Measurements from ENCODE around the gene ENAH. TPM values are rescaled to one million over a fixed set of nuclear protein-coding genes. Genes with fewer than 3 reads are reported as not detected.
A peak's percentile ranks its signal among the peaks of the same experiment; 100 is the strongest.

The ENAH gene
- total and polyA plus RNA-seq, 9 of the 15 experiments (the other 6 are each of a cell fraction or from before 2014, with no cell fraction given) = 0.03 to 1.2 (median 0.15) TPM

DNA sequence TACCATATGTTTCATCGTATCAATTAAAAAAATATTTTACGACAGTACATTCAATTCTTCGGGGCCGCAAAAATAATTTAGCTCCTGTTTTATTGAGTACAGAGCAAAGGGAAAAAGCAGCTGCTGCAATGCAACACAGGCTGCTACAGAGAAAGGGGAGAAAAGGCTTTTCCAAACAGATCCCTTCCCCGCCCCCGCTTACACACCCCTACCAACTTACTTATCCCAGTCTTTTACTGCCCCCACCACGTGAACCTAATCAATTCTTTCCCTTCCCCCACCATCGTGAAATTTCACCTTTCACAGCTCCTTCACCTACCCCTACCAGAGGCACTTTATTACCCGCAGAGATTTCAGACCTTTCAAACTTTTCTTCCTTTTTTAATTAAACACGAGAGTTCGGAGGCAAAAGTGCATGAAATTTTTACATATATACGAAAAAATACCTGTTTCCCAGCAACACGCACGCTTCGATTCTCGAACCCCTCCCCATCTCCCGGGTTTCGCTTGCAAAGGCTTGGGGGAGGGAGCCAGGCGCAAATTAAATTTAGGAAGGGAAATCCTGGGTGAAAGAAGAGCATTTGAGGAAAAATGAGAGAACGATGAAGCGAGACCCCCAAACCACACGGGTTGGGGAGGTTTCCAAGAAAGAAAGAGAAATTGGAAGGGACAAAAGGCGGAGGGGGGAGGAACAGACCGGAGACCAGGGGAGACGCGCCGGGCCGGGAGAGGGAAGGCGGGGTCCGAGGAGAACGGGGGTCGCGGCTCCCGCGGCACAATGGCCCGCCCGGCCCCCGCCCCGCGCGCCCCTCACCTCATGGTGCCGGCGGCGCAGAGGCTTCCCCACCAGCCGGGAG lies 823 bp downstream of the ENAH start:
- H3K9ac ChIP-seq (ENCODE audit: insufficient read depth in 1 of 2, low read depth in 2 of 2, low read length in 2 of 2) = peak overlapping the region in 1 of 2 experiments; percentile 65; a peak in 1 of 4 replicates
- H3K9me3 ChIP-seq (replicated peaks; ENCODE audit: control insufficient read depth, insufficient read depth, low read depth, low read length) = no peaks in the 10 kb centered on the region
- peaks cover 30 to 33% of the 10 kb centered on the region in 2 experiments for H3K27me3 ChIP-seq (ENCODE audit: control insufficient read depth in 2 of 2, insufficient read depth in 2 of 2, low read length in 2 of 2)
- H3K4me3 ChIP-seq = peak overlapping the region; percentile 26
- no peaks in the 10 kb centered on the region for H3K79me2 ChIP-seq (ENCODE audit: control insufficient read depth, insufficient read depth, low read length)
- no peaks in the 10 kb centered on the region for H4K20me1 ChIP-seq (replicated peaks; ENCODE audit: control insufficient read depth, insufficient read depth, low read length)
- ChIA-PET POLR2A (interaction anchor here (0.7 kb wide), 1 partner anchor 19 kb away, joined by 4 read pairs; no protein-coding TSS in a partner anchor), CTCF (ENCODE audit: low intra/inter-chr PET ratio) (no interaction called here)
- 0 out of 2 replicates have a peak overlapping the region, but pooled peaks have one; percentile 19 for H2AFZ ChIP-seq (ENCODE audit: low read depth, low read length)
- H3K9me1 ChIP-seq (ENCODE audit: control insufficient read depth, insufficient read depth, low read length) = no peaks in the 10 kb centered on the region
- intact Hi-C loops (cut with micrococcal nuclease) = loop anchor here (10.0 kb wide), 2 partner anchors 193 to 323 kb away; no protein-coding TSS in a partner anchor
- in situ Hi-C loops (cut with MboI) = no loop called here
- no TSS peak for BruUV-seq (replicated peaks)
- WGBS (ENCODE audit: insufficient coverage, low coverage, missing lambda C conversion rate) = 21% methylated on average over 30 of the region's 45 CpGs
- DNase-seq (ENCODE audit: extremely low read depth in 1 of 4, low spot score in 3 of 4) = peak in 1 of 4 experiments; percentile 20
- no peak for ATAC-seq
- no peak overlapping the region for H3K4me2 ChIP-seq (ENCODE audit: insufficient read depth, low read length)
- TF ChIP-seq EGR1 (conservative IDR thresholded peaks at IDR 0.05) (0 out of 2 replicates have a peak, but pooled peaks have one; percentile 20), NR3C1 (CRISPR knock-in tag; IDR thresholded peaks at IDR 0.05) (no peak), ZNF512 (tag; IDR thresholded peaks at IDR 0.05) (0 out of 2 replicates have a peak, but pooled peaks have one; percentile 49), CBX2 (IDR thresholded peaks at IDR 0.05; ENCODE audit: insufficient read depth, low read length, poor library complexity, severe bottlenecking) (peak; percentile 95)
- no peaks in the 10 kb centered on the region for H3K36me3 ChIP-seq (ENCODE audit: control insufficient read depth, insufficient read depth, low read length)
- no peak overlapping the region for H3K27ac ChIP-seq (ENCODE audit: extremely low read depth, low read depth, low read length)
- no peak for FAIRE-seq
- peaks cover 0 to 16% of the 10 kb centered on the region in 2 experiments; a peak in 2 of 5 replicates for H3K4me1 ChIP-seq (replicated peaks in 1 of 2; ENCODE audit: control insufficient read depth in 2 of 2, insufficient read depth in 2 of 2, low read length in 2 of 2)
